Embryonic facial prominence (tissue), 1 donor: ENCODE results near the gene RRP8.

ENCODE experiments used
- DNase-seq: peaks from one replicate; pipeline ENCODE4 v3.0.0-alpha.2; 2016; ENCODE audit errors: extremely low spot score

RRP8 gene

DNA sequence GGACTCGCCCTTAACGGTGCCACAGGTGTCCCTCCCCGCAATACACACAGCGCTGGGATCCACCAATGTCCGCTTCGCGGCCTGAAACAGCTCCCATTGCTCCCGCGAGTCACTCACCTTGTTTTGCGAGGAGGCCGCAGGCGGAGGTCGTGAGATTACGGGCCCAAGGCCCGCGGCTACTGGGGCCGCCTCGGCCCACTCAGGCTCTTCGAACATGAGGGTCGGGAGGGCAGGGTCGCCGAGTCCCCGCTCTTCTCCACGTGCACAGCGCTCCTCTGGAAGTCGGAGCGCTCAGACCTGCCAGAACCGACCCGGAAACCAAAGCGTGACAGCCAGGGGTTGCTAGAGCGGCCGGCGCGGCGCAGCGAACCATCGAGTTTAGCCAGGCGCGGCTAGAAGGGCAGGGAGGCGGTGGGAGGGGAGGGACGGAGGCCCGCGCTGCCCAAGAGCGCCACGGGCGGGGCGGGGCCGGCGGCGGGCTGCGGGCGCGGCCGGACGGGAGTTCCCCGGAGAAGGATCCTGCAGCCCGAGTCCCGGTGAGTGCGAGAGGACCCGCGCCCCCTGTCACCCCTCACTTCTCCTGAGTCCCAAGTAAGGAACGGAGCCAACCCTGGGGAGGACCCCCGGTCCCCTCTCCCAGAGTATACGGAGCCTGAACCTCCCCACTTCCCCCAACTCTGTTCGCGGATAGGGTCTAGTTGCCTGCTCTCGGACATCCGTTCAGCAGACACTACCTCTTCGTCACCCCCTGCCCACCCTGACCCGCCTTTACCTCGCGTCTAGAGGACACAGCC is at the start of gene RRP8, which contains the start of gene ILK:
TSS of gene RRP8 (minus strand) at position 330 of the 794 bp plus-strand sequence. CDS start at position 216, 114 bp downstream.
TSS of gene ILK (plus strand) at position 488 of the 794 bp plus-strand sequence. CDS start 498 bp downstream, outside the sequence.
- DNase-seq = peak; percentile 70

DNA sequence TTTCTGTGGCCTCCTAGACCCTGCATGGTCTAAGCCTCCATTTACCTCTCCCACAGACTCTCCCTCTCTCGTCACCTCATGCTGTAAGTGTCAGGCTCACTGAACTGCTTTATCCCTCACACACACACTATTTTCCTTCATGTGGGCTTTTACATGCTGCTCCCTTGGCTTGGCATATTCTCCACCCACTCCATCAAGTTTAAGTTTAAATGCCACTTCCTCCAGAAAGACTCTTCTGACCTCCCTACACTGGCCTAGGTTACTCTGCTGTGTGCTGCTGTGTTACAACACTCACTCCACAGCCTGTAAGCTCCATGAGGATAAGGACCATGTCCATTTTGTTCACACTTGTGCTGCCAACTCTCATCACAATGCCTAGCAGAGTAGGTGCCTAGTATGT is 49.7 kb upstream of the RRP8 start:
- no peak for DNase-seq

DNA sequence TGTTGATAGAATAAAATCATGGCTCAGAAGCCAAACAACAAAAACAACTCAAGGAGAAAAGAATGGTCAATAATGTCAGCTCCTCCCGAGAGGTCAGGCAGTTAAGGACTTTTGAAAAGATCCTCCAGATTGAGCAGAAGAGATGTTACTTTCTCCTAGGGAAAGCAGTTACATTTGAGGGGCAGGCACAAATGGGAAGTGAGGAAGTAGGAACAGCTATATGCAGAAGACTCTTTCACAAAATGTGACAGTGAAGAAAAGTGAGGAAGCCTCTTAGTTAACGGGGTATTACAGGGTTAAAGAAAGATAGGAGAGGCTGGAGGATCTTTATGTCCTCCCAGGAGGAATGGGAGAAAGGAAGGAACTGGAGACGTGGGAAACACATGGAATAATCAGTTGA is 48.8 kb upstream of the RRP8 start:
- no peak for DNase-seq

DNA sequence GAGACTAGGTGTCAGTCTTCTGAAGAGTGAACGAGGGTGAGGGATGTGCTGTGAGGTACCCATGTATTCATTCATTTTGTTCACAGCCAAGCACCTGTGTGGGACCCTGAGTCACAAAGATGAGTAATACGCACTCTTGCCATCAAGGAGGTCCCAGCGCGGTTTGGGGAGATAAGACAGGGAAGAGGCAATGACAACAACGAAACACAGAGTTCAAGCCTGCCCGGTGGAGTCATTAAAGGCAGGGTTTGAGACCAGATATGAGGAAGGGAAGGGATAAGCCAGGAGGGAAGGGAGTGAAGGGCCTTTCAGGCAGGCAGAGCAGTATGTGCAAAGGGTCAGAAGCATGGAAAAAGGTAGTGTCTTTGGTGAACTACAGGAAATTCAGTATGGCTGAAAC is 47.6 kb upstream of the RRP8 start:
- no peak for DNase-seq

DNA sequence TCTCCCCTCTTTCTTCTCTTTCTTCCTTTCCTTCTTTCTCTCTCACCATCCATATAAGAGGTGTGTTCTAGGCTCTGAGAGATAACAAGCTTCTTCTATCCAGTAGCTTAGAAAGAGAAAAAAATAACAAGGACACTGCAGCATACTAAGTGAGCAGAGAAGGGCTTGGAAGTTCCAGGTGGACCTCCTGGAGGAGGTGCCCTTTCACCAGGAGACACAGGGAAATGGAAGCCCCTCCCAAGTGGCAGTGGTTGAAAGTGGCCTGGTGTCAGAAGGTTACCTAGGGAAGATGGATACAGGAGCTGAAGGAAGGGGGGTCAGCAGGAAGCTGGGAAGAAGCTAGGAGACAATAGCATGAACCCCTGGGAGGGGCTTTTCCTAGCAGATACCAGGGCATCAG is 46.7 kb upstream of the RRP8 start:
- DNase-seq = no peak

DNA sequence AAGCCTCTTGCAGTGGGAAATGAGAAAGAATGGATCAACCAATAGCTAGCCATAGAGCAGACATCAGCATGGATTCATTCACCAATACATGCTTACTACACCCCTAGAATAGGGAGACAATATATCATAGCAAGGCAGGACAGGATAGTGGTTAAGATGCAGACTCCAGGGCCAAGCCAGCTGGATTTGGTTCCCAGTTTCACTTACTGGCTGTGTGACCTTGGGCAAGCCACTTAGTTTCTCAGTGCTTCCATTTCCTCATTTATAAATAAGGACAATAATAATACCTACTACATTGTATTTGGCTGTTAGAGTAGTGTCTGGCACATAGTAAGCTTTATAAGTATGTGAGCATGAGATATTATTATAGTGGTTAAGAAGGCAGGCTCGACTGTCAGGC is 45.1 kb upstream of the RRP8 start:
- DNase-seq = no peak

DNA sequence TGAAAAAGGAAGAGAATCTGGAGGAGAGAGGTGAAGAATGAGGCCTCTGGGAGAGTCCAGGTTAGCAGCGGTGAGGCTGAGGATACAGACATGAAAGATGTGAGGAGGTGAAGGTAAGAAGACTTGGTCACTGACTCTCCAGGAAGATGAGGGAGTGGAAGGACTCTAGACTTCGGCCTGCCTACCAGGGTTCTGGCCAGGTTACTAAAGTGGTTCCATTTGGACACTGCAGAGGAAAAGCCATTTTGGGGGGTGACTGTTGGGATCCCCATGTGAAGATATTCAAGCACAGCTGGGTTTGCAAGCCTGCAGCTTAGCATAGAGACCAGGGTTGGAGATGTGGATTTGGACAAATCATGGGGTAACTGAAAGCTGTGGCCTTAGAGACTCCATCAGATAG is 44.4 kb upstream of the RRP8 start:
- DNase-seq = no peak

DNA sequence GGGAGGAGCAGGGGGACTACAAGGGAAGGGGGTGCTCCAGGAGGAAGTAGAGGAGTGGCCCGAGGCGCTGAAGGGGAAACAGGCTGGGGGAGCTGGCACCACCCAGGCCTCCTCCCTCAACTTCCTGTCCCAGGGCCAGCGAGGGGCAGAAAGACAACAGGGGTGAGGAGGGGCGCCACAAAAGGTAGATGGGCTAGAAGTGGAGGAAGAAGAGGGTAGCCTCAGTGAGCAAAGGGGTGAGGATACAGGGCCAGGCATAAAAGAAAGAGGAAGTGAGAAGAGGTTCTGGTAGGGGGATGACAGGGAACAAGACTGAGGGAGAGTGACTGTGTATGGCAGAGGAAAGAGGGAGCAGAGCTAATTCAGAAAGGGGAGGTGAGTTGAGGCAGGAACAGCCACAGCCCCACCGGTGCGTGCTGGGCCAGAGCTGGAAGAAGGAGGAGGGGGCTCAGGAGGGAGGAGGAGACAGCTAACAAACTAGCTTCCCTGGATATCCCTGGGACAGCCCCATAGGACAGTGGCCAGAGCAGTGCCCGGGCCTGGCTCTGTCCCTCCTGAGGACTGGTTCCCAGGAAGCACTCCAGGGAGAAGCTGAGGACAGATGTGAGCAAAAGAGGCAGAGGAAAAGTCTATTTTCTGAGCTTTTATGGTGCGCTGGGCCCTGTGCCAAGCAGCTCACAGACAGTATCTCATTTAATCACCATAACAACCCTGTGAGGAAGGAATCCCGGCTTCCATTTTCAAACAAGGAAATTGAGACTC is 43.7 kb upstream of the RRP8 start:
- DNase-seq = peak; percentile 30

DNA sequence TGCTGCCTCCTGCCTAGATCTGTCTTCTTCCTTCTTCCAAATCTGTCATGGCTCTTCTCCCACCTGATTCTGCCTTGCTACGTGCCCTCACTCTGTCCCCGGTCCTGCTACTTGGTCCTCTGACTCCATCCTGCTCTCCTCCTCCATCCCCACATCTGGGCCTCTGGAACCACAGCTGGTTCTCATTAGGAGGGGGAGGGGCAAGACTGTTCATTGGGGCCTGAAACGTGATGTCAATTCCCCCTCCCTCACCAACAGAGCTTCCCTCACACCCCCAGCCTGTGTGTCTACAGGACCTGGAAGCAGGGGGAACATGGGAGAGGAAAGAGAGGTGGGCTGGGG is 43.1 kb upstream of the RRP8 start:
- DNase-seq = peak; percentile 87

DNA sequence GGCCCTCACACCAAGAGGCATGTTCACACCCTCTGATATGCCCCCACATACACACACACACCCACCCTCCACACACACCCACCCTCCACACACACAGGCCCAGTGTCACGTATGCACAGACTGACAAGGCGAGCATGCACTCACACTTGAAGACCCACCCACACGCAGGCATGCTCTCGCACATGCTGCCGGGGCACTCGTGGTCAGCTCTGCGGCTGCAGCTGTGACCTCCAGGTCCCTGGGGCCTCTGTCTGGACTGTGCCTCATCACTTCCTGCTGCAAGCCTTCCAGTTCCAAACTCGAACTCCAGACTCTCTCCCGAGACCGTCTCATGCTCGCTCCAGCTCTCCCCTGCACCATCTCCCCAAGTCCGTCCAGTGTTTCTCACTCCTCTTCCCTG is 42.7 kb upstream of the RRP8 start:
- DNase-seq = no peak

DNA sequence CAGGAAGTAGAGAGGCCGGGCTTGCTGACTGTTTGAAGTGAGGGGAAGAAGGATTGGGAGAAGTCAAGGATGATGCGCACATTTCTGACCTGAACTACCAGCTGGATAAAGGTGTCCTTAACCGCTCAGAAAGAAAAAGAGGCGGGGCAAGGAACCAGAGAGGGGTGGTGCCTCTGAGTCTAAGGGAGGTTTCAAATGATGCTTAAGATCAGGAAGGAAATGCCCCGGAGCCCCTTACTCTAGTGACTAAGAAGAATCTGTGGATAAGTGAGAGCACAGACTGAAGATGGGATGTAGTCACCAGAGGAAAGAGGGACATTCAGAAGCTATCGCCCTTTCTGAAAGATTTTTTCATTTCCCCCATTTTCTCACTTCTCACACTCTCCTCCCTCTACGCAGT is 39.5 kb upstream of the RRP8 start:
- DNase-seq = no peak

DNA sequence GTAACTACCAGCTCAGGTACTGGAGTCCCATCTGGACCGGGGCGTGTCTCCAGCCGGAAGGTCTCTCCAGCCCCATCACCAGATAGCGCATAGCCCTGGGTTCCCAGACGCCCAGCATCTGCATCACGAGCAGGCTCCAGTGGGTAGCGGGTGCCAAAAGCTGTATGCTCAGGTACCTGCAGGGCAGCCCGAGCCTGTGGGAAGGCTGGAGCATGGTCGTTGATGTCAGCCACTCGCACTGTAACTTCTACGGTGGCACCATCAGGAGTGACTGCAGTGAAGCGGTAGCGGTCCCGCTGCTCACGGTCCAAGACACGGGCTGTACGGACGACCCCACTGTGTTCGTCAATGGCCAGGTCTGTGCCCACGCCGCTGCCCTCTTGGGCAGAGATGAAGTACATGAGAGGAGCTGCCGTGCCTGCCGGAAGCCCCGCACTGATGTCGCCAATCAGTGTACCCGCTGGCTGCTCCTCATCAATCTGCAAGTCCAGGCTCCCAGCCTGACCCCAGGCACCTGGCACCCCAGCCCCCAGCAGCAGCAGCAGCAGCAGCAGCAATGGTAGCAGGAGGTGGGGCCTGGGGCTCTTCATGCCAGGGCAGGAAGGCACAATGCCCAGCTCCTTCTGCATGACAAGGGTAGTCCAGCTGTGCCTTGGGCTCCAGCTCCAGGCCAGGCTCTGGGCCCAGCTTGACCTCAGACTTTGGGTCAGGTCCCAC is 37.7 kb upstream of the RRP8 start:
- no peak for DNase-seq

DNA sequence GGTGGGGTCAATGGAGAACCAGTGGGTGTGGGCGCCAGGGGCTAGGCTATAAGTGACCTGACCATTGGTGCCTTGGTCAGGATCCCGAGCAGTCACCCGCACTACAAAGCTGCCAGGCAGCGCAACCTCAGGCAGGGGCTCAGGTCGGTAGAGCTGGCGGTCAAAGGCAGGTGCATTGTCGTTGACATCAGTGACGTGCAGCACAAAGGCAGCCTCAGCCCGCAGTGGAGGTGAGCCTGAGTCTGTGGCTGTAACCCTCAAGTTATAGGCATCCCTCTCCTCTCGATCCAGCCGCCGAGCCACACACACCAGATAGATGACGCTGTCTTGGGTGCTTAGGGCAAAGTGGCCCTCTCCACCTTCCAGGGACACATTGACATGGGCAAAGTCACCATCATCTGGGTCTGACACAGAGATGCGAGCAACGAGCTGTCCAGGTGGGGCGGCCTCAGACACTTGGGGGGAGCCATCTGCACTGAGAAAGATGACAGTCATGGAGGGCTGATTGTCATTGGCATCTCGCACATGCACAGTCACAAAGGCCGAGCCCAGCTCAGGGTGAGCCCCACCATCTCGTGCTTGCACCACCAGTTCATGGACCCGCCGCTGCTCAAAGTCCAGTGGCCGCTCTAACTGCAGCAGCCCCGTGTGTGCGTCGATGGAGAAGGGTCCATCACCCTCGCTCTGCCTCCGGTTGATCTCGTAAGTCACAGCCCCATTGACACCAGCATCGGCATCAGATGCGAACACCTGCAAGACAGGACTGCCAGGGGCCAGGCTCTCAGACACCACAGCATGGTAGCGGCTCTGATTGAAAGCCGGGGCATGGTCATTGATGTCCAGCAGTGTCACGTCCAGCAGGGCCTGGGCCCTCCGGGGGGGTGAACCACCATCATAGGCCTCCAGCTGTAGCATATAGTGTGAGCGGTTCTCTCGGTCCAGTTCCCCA is 36.9 kb upstream of the RRP8 start:
- no peak for DNase-seq

DNA sequence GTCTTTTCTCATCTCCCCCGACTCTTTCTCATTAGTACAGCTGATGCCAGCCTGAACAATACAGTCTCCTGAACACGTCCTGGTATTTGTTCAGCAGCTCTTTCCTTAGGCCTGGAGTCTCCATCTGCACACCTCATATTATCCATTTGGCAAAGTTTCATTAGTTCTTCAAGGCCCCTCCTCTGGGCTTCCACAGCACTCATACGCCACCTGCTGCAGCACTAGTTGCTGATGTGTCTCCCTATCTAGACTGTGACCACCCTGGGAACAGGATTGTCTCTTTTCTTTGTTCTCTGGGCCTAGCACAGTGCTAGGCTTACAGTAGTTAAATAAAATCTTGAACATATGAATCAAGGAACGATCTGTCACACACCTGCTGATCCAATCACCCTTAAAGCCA is 35.0 kb upstream of the RRP8 start:
- DNase-seq = no peak

DNA sequence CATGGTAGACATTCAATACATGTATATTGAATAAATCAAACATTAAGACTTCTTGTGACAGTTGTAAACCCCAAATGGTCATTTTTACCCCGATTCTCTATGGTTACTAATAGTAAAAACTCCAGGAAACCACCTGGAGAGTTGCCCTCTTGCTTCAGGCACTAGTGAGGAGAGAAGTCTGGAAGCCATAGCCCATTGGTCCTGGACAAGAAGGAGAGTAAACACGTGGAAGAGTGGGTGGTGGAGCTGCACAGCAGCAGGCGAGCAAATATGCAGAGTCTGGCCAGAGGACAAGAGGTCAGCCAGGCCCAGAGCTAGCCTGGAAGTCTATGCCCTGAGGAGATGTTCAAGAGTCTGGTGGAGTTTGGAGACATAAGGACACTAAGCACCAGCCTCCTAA is 34.5 kb upstream of the RRP8 start:
- no peak for DNase-seq

DNA sequence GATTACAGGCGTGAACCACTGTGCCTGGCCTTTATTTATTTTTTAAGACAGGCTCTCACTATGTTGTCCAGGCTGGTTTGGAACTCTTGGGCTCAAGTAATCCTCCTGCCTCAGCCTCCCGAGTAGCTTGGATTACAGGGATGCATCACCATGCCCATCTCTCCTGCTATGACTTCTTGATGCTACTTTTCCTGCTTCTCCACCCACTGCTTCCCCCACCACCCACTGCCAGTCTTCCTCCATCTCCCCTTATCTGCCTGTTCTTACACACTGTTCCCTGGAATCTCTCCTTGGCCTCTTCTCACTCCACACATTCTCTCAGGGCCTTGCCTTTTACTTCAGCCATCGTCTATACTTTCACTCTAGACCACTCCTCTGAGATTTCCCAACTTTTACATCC is 33.1 kb upstream of the RRP8 start:
- no peak for DNase-seq

DNA sequence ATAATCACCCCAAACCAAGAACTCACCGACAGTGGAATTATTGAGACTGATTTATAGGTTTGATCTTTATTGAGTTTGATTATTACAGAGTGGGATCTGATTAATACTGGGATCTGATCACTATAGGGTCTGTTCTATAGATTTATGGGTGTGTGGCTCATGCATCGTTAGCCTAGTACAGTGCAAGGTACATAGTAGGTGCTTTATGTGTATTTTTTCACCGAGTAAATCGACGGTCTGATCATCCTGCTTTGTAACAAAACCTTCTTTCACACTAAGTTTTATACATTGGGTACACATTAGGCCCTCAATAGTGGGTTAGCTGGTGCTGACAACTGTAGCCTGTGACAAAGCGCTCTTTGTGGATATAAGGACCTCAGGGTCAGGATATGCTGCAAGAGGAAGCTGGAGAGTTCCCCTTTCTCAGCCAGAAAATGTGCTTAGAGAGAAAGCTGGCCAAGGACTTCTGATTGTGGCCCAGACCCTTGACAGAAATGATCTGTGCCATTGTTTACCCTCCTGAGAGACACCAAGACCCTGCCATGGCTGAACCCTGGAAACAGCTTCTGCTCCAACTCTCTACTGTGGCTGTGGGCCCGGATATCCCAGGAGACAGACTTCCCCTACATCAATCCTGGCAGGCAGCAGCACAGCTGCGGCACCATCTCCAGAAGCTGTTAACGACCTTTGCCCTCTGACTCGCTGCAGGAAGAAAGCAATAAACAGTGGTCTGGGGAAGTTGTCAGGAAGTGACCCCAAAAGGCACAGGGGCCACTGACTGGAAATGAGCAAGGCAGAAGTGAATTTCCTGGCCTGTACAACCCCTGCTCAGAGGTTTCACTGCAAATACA is 31.9 kb upstream of the RRP8 start:
- no peak for DNase-seq

DNA sequence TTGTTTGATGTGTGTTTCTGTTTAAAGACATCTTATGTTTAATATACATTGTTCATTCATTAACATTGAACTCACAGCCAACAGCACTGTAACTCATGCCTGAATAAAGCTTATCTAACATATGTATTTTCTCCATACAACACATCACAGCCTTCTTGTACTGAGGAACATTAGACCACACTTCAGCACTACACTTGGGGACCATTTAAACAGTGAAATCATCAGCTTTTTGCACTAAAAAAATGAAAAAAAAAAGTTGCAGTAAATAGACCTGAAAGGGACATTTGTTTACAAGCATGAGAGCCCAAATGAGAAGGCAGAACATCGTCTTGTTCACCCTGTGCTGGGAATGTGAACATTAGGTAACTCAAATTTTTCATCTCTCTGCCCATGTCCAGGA is 31.1 kb upstream of the RRP8 start:
- no peak for DNase-seq

DNA sequence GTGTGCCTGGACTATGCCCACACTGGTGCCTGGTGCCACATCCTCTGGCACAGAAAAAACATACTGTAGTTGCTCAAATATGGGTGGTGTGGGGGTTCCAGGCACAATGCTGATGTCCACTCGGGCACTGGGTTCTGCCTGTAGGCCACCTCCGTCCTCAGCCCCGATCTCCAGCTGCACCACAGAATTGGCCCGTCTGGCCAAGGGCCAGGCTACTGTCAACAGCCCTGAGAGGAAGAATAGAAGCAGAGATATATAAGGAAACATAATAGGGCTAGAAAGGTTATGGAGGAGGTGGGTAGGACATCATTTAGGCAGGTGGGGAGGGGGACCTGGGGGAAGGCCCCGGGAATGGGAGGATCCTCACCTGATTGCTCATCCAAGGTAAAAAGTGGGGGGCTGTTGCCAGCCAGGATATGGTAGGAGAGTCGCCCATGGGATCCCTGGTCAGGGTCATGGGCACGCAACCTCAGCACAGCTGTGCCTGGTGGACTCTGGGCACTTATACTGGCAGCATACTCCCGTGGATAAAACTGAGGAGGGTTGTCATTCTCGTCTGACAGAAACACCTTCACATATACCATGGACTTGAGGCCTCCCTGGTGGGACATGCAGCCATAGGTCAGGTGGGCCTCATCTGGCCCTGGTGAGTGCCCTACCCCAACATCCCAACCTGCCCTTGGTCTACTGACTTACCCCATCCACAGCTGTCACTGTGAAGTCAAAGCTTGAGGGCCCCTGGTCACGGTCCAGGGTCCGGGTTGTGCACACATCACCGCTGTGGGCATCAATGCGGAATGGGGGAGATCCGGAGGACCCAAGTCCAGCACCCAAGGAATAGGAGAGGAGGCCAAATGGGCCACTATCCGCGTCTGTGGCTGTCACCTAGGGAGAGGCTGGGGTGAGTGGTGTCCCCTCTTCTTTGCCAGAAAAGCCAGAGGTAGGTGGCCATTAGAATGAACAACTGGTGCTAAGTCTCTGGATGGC is 30.3 kb upstream of the RRP8 start:
- no peak for DNase-seq
